DOHH2 (cell line): ENCODE data around the gene UGT1A8.
"Not testable (repeated sequence)": the region's sequence is repeated elsewhere in the genome, so short reads cannot be mapped to it uniquely, and the experiment has no call there.

ENCODE experiments used
- H3F3A ChIP-seq: fragments of 200-600 bp; sonication (generic), shearing (Covaris generic); 2 replicates; pipeline ENCODE4 v1.6.0; 2016; ENCODE audit warnings: antibody characterized with exemption, mild to moderate bottlenecking; ENCODE audit not compliant: control insufficient read depth, insufficient read depth
- H3K27ac ChIP-seq: fragments of 200-600 bp; sonication (generic); 2 replicates; pipeline ENCODE4 v1.5.1; 2014; ENCODE audit warnings: low read depth, mild to moderate bottlenecking, low read length, moderate library complexity
- H3K27me3 ChIP-seq: fragments of 200-600 bp; sonication (generic); 2 replicates; pipeline ENCODE4 v1.6.1; 2014; ENCODE audit warnings: mild to moderate bottlenecking, low read length, mixed read lengths; ENCODE audit not compliant: control insufficient read depth
- H3K36me3 ChIP-seq: fragments of 200-600 bp; sonication (generic); 2 replicates; pipeline ENCODE4 v1.6.1; 2014; ENCODE audit warnings: mild to moderate bottlenecking, low read length, moderate library complexity, mixed read lengths; ENCODE audit not compliant: control insufficient read depth
- H3K4me1 ChIP-seq: fragments of 200-600 bp; sonication (generic); 2 replicates; pipeline ENCODE4 v1.6.1; 2014; ENCODE audit warnings: mild to moderate bottlenecking, low read length, mixed read lengths; ENCODE audit not compliant: control insufficient read depth
- H3K4me2 ChIP-seq: fragments of 200-600 bp; sonication (generic); 2 replicates; pipeline ENCODE4 v1.6.0; 2014; ENCODE audit warnings: mild to moderate bottlenecking, low read length, moderate library complexity
- H3K4me3 ChIP-seq: fragments of 200-600 bp; sonication (generic); 2 replicates; pipeline ENCODE4 v1.5.1; 2014; ENCODE audit warnings: mild to moderate bottlenecking, low read length, mixed read lengths
- H3K79me2 ChIP-seq: fragments of 200-600 bp; sonication (generic); 2 replicates; pipeline ENCODE4 v1.6.1; 2014; ENCODE audit warnings: mild to moderate bottlenecking, low read length, mixed read lengths; ENCODE audit not compliant: control insufficient read depth
- H3K9me2 ChIP-seq: fragments of 200-600 bp; sonication (generic); replicated peaks from 2 replicates; pipeline ENCODE4 v1.6.1; 2014; ENCODE audit warnings: mild to moderate bottlenecking, low read length, mixed read lengths; ENCODE audit not compliant: control insufficient read depth
- H3K9me3 ChIP-seq: fragments of 200-600 bp; sonication (generic); 2 replicates; pipeline ENCODE4 v1.6.1; 2014; ENCODE audit warnings: antibody characterized with exemption, low read length, mixed read lengths; ENCODE audit not compliant: control insufficient read depth, insufficient read depth
- H4K20me1 ChIP-seq: fragments of 200-600 bp; sonication (generic); 2 replicates; pipeline ENCODE4 v1.6.0; 2014; ENCODE audit warnings: low read depth, mild to moderate bottlenecking, antibody characterized with exemption, low read length, moderate library complexity; ENCODE audit not compliant: control insufficient read depth, insufficient read depth
- CTCF ChIP-seq: fragments of 200-600 bp; sonication (generic); IDR thresholded peaks from one replicate; pipeline ENCODE4 v1.5.1; 2014; ENCODE audit warnings: antibody characterized with exemption, mild to moderate bottlenecking, low read depth, low read length; ENCODE audit not compliant: poor library complexity, severe bottlenecking
- EZH2phosphoT487 ChIP-seq: fragments of 200-600 bp; sonication (generic); IDR thresholded peaks from 2 replicates; pipeline ENCODE4 v1.6.1; 2017; ENCODE audit warnings: borderline replicate concordance, mild to moderate bottlenecking, antibody characterized with exemption, low read length, moderate library complexity, mixed read lengths

Gene UGT1A8

GRCh38 chr2:233584210-233584609 lies 33.2 kb upstream of the UGT1A8 start:
- Histone ChIP-seq H3K4me3 (no peak overlapping the region), H3F3A (no peaks in the 10 kb centered on the region), H3K4me2 (no peak overlapping the region), H3K4me1 (no peaks in the 10 kb centered on the region), H4K20me1 (no peaks in the 10 kb centered on the region), H3K9me3 (no peaks in the 10 kb centered on the region), H3K36me3 (no peaks in the 10 kb centered on the region), H3K79me2 (no peaks in the 10 kb centered on the region), H3K27ac (no peak overlapping the region), H3K27me3 (no peaks in the 10 kb centered on the region), H3K9me2 (no peaks in the 10 kb centered on the region)
- no peak for TF ChIP-seq EZH2phosphoT487
- no peak for TF ChIP-seq CTCF

GRCh38 chr2:233588400-233588799 lies 29.0 kb upstream of the UGT1A8 start:
- H3K36me3 ChIP-seq: no peaks in the 10 kb centered on the region
- TF ChIP-seq CTCF (no peak), EZH2phosphoT487 (no peak)
- H3K4me3 ChIP-seq: no peak overlapping the region

GRCh38 chr2:233592706-233593105 lies 24.7 kb upstream of the UGT1A8 start:
- not testable (repeated sequence) for H3K27ac ChIP-seq, H3K4me1 ChIP-seq, H4K20me1 ChIP-seq, H3K4me3 ChIP-seq, H3K27me3 ChIP-seq, H3F3A ChIP-seq, H3K9me2 ChIP-seq, H3K4me2 ChIP-seq, H3K36me3 ChIP-seq, H3K9me3 ChIP-seq, H3K79me2 ChIP-seq

More at GRCh38 chr2:233588400-233588799, 29.0 kb upstream of the UGT1A8 start:
- Histone ChIP-seq H3K4me2 (no peak overlapping the region), H3K9me3 (no peaks in the 10 kb centered on the region), H3K27me3 (no peaks in the 10 kb centered on the region), H4K20me1 (no peaks in the 10 kb centered on the region), H3K27ac (no peak overlapping the region), H3F3A (no peaks in the 10 kb centered on the region), H3K79me2 (no peaks in the 10 kb centered on the region), H3K4me1 (no peaks in the 10 kb centered on the region), H3K9me2 (no peaks in the 10 kb centered on the region)

- H3F3A ChIP-seq: no peaks in the 10 kb centered on the region
- no peaks in the 10 kb centered on the region for H3K4me1 ChIP-seq
- no peaks in the 10 kb centered on the region for H3K79me2 ChIP-seq
- H3K27ac ChIP-seq: no peak overlapping the region
- TF ChIP-seq EZH2phosphoT487 (no peak), CTCF (no peak)
- no peak overlapping the region for H3K4me2 ChIP-seq
- no peaks in the 10 kb centered on the region for H4K20me1 ChIP-seq
- H3K4me3 ChIP-seq: no peak overlapping the region
- no peaks in the 10 kb centered on the region for H3K36me3 ChIP-seq
- H3K9me3 ChIP-seq: no peaks in the 10 kb centered on the region
- no peaks in the 10 kb centered on the region for H3K9me2 ChIP-seq
- H3K27me3 ChIP-seq: no peaks in the 10 kb centered on the region
Measured at GRCh38 chr2:233593201-233593600, 24.2 kb upstream of the UGT1A8 start.
